ENCODE measurements around the gene COPB2. TPM values are rescaled to one million over a fixed set of nuclear protein-coding genes. Genes with fewer than 3 reads are reported as not detected.

The COPB2 gene
- polyA plus RNA-seq, 1 donor (not counting 4 experiments of a cell fraction or from before 2014, with no cell fraction given): 149 TPM

GRCh38 chr3:139307601-139308555 is 81.6 kb downstream of the COPB2 start:
- no peak for TF ChIP-seq EZH2 (IDR thresholded peaks at IDR 0.05; ENCODE audit: low read length)
- TF ChIP-seq, protein P1, sequence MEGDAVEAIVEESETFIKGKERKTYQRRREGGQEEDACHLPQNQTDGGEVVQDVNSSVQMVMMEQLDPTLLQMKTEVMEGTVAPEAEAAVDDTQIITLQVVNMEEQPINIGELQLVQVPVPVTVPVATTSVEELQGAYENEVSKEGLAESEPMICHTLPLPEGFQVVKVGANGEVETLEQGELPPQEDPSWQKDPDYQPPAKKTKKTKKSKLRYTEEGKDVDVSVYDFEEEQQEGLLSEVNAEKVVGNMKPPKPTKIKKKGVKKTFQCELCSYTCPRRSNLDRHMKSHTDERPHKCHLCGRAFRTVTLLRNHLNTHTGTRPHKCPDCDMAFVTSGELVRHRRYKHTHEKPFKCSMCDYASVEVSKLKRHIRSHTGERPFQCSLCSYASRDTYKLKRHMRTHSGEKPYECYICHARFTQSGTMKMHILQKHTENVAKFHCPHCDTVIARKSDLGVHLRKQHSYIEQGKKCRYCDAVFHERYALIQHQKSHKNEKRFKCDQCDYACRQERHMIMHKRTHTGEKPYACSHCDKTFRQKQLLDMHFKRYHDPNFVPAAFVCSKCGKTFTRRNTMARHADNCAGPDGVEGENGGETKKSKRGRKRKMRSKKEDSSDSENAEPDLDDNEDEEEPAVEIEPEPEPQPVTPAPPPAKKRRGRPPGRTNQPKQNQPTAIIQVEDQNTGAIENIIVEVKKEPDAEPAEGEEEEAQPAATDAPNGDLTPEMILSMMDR (optimal IDR thresholded peaks at IDR 0.05 in 1 of 3, IDR thresholded peaks at IDR 0.05 in 1 of 3, conservative IDR thresholded peaks at IDR 0.05 in 1 of 3; ENCODE audit: extremely low read depth in 1 of 3, insufficient read depth in 2 of 3, low read length in 3 of 3): no peak
- Histone ChIP-seq H3K4me3 (ENCODE audit: control insufficient read depth in 2 of 3, extremely low read depth in 1 of 3, insufficient read depth in 2 of 3, low read depth in 1 of 3, low read length in 3 of 3) (no peak overlapping the region), H3K27me3 (ENCODE audit: control insufficient read depth, extremely low read depth, insufficient read depth, low read length) (no peaks in the 10 kb centered on the region), H3K27ac (ENCODE audit: control insufficient read depth, insufficient read depth, low read length) (no peak overlapping the region), H3K9me1 (ENCODE audit: control insufficient read depth, extremely low read depth, insufficient read depth, low read length) (no peaks in the 10 kb centered on the region), H3K79me2 (ENCODE audit: control insufficient read depth, insufficient read depth, low read length) (no peaks in the 10 kb centered on the region), H3K9me3 (ENCODE audit: control insufficient read depth, low read depth, low read length) (no peaks in the 10 kb centered on the region), H4K20me1 (ENCODE audit: control insufficient read depth, extremely low read depth, insufficient read depth, low read length) (no peaks in the 10 kb centered on the region), H3K36me3 (ENCODE audit: control insufficient read depth in 2 of 2, extremely low read depth in 1 of 2, insufficient read depth in 2 of 2, low read length in 2 of 2) (no peaks in the 10 kb centered on the region), H3K4me2 (ENCODE audit: control insufficient read depth, extremely low read depth, insufficient read depth, low read depth, low read length) (no peak overlapping the region), H3K9ac (ENCODE audit: control insufficient read depth, extremely low read depth, insufficient read depth, low read length) (no peak overlapping the region), H3K4me1 (ENCODE audit: control insufficient read depth, extremely low read depth, insufficient read depth, low read length) (peaks cover 16% of the 10 kb centered on the region), H2AFZ (ENCODE audit: control insufficient read depth, low read length) (no peak overlapping the region)
- dilution Hi-C loops (cut with MboI; ENCODE audit: extremely low pct_ligation_motif_present, low sequenced_read_pairs): loop anchor here (25.0 kb wide), 2 partner anchors 196 to 371 kb away; partner anchors contain the start of genes FOXL2 and FOXL2NB
- DNase-seq (ENCODE audit: low read depth, low spot score): no peak
- no peak for FAIRE-seq

Small RNA genes lying within 50 kb of the gene (small RNA-seq; reads per million reads assigned to genes)
- gene RF00026 (ENCODE audit: insufficient read length in 3 of 3, low read depth in 3 of 3, low replicate concordance in 1 of 3): 0 reads per million in 3 experiments

Other genes starting within 250 kb of the COPB2 start
- 45.6 to 91.9 TPM (median 55.8 TPM) in 3 replicates for gene MRPS22, start 45.6 kb downstream of the COPB2 start, polyA plus RNA-seq
- not detected in 3 replicates for gene RBP2, start 86.9 kb upstream of the COPB2 start, polyA plus RNA-seq
- gene RBP1, start 150.1 kb upstream of the COPB2 start, polyA plus RNA-seq: 11.9 to 28.6 TPM (median 14.5 TPM) in 3 replicates